Endothelial cell (in vitro differentiated cells): ENCODE results near the gene XNDC1N. TPM values are rescaled to one million over a fixed set of nuclear protein-coding genes. Genes with fewer than 3 reads are reported as not detected.
"Not testable (repeated sequence)": the region's sequence is repeated elsewhere in the genome, so short reads cannot be mapped to it uniquely, and the experiment has no call there.

Experiments used
- DNase-seq: peaks from one replicate; pipeline ENCODE4 v3.0.0; 2021; ENCODE audit warnings: low spot score
- H3K27ac Mint-ChIP-seq: one replicate; pipeline ENCODE4 v1.8.0; 2021; ENCODE audit warnings: mixed read lengths, inconsistent platforms; ENCODE audit not compliant: unreplicated experiment
- H3K27me3 Mint-ChIP-seq: one replicate; pipeline ENCODE4 v1.8.0; 2021; ENCODE audit warnings: mild to moderate bottlenecking, moderate library complexity, mixed read lengths, inconsistent platforms; ENCODE audit not compliant: unreplicated experiment
- H3K36me3 Mint-ChIP-seq: one replicate; pipeline ENCODE4 v1.8.0; 2021; ENCODE audit warnings: mild to moderate bottlenecking, low read depth, mixed read lengths, inconsistent platforms; ENCODE audit not compliant: unreplicated experiment
- H3K4me1 Mint-ChIP-seq: one replicate; pipeline ENCODE4 v1.8.0; 2021; ENCODE audit warnings: mild to moderate bottlenecking, mixed read lengths, inconsistent platforms; ENCODE audit not compliant: unreplicated experiment
- H3K4me3 Mint-ChIP-seq: one replicate; pipeline ENCODE4 v1.8.0; 2021; ENCODE audit warnings: mild to moderate bottlenecking, mixed read lengths, inconsistent platforms; ENCODE audit not compliant: unreplicated experiment
- H3K9me3 Mint-ChIP-seq: one replicate; pipeline ENCODE4 v1.8.0; 2021; ENCODE audit warnings: mixed read lengths, inconsistent platforms; ENCODE audit not compliant: unreplicated experiment
- total RNA-seq: library from RNA; stranded (reverse); fragmentation: NEBNext Ultra II Directional; extraction: Animal tissue kit (Norgen Biotek cat#: 25700); gene quantifications from one replicate; pipeline ENCODE4 v1.2.1, GENCODE V29; 2021; ENCODE audit not compliant: unreplicated experiment
- TF ChIP-seq, protein P1 (sequence below): fragments of 200-600 bp; sonication (generic); IDR thresholded peaks from one replicate; pipeline ENCODE4 v1.5.0; 2021; ENCODE audit warnings: antibody characterized with exemption; ENCODE audit not compliant: unreplicated experiment

XNDC1N gene
- total RNA-seq, 1 donor from 2014 or later: 3.5 TPM

- no peak overlapping the region for H3K4me3 Mint-ChIP-seq
- H3K27ac Mint-ChIP-seq: no peak overlapping the region
- H3K9me3 Mint-ChIP-seq: no peaks in the 10 kb centered on the region
- no peaks in the 10 kb centered on the region for H3K36me3 Mint-ChIP-seq
- no peak for DNase-seq
- TF ChIP-seq, protein P1, sequence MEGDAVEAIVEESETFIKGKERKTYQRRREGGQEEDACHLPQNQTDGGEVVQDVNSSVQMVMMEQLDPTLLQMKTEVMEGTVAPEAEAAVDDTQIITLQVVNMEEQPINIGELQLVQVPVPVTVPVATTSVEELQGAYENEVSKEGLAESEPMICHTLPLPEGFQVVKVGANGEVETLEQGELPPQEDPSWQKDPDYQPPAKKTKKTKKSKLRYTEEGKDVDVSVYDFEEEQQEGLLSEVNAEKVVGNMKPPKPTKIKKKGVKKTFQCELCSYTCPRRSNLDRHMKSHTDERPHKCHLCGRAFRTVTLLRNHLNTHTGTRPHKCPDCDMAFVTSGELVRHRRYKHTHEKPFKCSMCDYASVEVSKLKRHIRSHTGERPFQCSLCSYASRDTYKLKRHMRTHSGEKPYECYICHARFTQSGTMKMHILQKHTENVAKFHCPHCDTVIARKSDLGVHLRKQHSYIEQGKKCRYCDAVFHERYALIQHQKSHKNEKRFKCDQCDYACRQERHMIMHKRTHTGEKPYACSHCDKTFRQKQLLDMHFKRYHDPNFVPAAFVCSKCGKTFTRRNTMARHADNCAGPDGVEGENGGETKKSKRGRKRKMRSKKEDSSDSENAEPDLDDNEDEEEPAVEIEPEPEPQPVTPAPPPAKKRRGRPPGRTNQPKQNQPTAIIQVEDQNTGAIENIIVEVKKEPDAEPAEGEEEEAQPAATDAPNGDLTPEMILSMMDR: no peak
- H3K27me3 Mint-ChIP-seq: peaks cover 2% of the 10 kb centered on the region
- H3K4me1 Mint-ChIP-seq: no peaks in the 10 kb centered on the region
Measured at GRCh38 chr11:71908218-71908617, 20.2 kb downstream of the XNDC1N start.

- not testable (repeated sequence) for H3K27me3 Mint-ChIP-seq, H3K27ac Mint-ChIP-seq, H3K4me1 Mint-ChIP-seq, H3K9me3 Mint-ChIP-seq, H3K36me3 Mint-ChIP-seq, DNase-seq, H3K4me3 Mint-ChIP-seq
Measured at GRCh38 chr11:71901137-71901536, 27.3 kb downstream of the XNDC1N start.

- no peak for DNase-seq
- H3K27me3 Mint-ChIP-seq: peaks cover 4% of the 10 kb centered on the region
Measured at GRCh38 chr11:71895961-71896360, 32.4 kb downstream of the XNDC1N start.

DNA sequence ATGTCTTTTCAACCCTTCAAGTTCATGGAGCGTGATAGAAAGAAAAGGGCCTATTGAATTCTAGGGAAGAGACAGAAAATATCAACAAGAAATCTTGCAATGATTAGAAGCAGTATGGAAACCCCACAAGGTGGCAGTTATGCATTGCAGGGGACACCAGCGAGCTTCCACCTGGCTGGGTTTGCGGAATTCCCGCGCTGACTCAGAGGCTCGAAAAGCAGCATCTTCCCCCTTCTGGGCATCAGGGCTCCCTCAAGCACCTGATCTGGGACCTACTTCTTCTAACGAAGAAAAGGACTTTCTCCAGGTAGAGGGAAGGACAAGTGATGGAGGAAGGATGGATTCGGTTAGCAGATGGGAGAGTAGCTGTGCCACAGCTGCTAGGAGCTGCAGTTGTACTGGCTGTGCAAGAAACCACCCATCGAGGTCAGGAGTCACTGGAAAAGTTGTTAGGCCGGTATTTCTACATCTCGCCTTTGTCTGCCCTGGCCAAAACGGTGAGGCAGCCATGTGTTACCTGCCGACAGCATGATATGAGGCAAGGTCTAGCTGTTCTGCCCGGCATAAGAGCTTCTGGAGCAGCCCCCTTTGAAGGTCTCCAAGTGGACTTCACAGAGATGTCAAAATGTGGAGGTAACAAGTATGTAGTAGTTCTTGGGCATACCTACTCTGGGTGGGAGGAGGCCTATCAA is 39.1 kb downstream of the XNDC1N start:
- H3K36me3 Mint-ChIP-seq, H3K9me3 Mint-ChIP-seq, H3K4me1 Mint-ChIP-seq, H3K27me3 Mint-ChIP-seq, H3K4me3 Mint-ChIP-seq, DNase-seq, H3K27ac Mint-ChIP-seq: not testable (repeated sequence)

More at GRCh38 chr11:71895961-71896360, 32.4 kb downstream of the XNDC1N start:
- TF ChIP-seq, protein P1: no peak
- Mint-ChIP-seq H3K9me3 (no peaks in the 10 kb centered on the region), H3K27ac (no peak overlapping the region), H3K36me3 (no peaks in the 10 kb centered on the region), H3K4me3 (no peak overlapping the region), H3K4me1 (no peaks in the 10 kb centered on the region)

DNA sequence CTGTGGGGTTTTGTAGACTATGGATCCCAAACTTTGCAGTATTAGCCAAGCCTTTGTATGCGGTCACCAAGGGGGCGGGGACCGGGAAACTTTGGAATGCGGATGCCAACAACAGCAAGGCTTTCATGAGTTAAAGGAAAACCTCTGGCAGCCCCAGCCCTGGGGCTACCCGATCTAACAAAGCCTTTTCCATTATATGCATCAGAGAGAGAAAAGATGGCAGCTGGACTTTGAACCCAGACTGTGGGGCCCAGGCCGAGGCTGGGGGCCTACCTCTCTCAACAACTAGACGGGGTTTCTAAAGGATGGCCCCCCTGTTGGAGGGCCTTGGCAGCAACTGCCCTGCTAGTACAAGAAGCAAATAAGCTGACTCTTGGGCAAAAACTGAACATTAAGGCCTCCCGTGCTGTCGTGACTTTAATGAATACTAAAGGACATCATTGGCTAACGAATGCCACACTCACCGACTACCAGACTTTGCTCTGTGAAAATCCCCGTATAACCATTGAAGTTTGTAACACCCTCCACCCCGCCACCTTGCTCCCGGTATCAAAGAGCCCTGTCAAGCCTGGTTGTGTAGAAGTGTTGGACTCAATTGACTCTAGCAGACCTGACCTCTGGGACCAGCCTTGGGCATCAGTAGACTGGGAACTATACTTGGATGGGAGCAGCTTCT is 39.9 kb downstream of the XNDC1N start:
- not testable (repeated sequence) for H3K4me3 Mint-ChIP-seq, H3K4me1 Mint-ChIP-seq, H3K27me3 Mint-ChIP-seq, H3K36me3 Mint-ChIP-seq, DNase-seq, H3K27ac Mint-ChIP-seq, H3K9me3 Mint-ChIP-seq

DNA sequence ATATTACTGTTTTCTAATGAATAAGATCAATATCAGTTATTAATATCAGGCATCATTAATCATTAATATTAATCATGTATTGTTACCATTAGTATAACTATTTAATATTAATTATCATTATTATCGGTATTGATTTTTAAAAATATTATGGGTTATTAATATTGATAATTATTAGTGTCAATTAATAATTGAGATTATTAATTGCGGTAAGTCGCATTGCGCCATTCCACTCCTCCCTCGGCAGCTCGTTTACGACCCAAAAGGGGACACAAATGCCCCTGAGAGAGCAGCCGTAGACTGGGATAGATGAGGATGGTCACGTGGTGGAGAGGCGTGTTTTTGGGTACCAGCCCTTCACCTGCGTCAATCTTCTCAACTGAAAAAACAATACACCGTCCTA is 42.6 kb downstream of the XNDC1N start:
- H3K27me3 Mint-ChIP-seq, H3K9me3 Mint-ChIP-seq, H3K36me3 Mint-ChIP-seq, H3K27ac Mint-ChIP-seq, DNase-seq, H3K4me1 Mint-ChIP-seq, H3K4me3 Mint-ChIP-seq: not testable (repeated sequence)

Other genes starting within 250 kb of the XNDC1N start
- gene DEFB108B, start 95.4 kb downstream of the XNDC1N start, total RNA-seq: not detected
- not detected for gene DEFB131B, start 50.1 kb downstream of the XNDC1N start, total RNA-seq
- gene RNF121, start 452 bp upstream of the XNDC1N start, total RNA-seq: 37.3 TPM
- 17.7 TPM for gene IL18BP, start 70.3 kb upstream of the XNDC1N start, total RNA-seq
- gene NUMA1, start 151.9 kb upstream of the XNDC1N start, total RNA-seq: 173 TPM
- gene LRRC51, start 152.3 kb upstream of the XNDC1N start, total RNA-seq: 5.8 TPM
- 105 TPM for gene LAMTOR1, start 174.7 kb upstream of the XNDC1N start, total RNA-seq
- gene TOMT, start 177.3 kb upstream of the XNDC1N start, total RNA-seq: not detected
- 36.5 TPM for gene ANAPC15, start 184.1 kb upstream of the XNDC1N start, total RNA-seq
- gene FOLR3, start 207.1 kb upstream of the XNDC1N start, total RNA-seq: not detected